GM12878 (cell line): ENCODE results near the gene NDUFV1. TPM values are rescaled to one million over a fixed set of nuclear protein-coding genes. Genes with fewer than 3 reads are reported as not detected.
A peak's percentile ranks its signal among the peaks of the same experiment; 100 is the strongest.

Experiments
- ATAC-seq: fragments of 200-7000 bp; cut with Tn5 transposase; 3 replicates; pipeline ENCODE4 v1.9.1; 2020; ENCODE audit warnings: mild to moderate bottlenecking, moderate library complexity
- BruUV-seq: library from RNA; stranded (reverse); fragments of 400-500 nt; replicated peaks from 2 replicates; lab custom pipeline; 2021; lab: Mats Ljungman, UMichigan
- CTCF ChIA-PET: fragments of 300-600 bp; sonication (Branson Sonifier 250); formaldehyde crosslinking; extraction: SDS; loops from one replicate; lab custom pipeline; 2021; ENCODE audit warnings: inconsistent platforms; lab: Yijun Ruan, JAX
- POLR2A ChIA-PET: fragments of 350-600 bp; formaldehyde crosslinking; extraction: SDS; loops from one replicate; lab custom pipeline; 2021; ENCODE audit warnings: inconsistent platforms; lab: Charles Lee
- RAD21 ChIA-PET: fragments of 300-600 bp; sonication (Branson Sonifier 250); formaldehyde crosslinking; loops from one replicate; lab custom pipeline; 2023; ENCODE audit warnings: antibody characterized with exemption; ENCODE audit not compliant: unreplicated experiment; lab: Charles Lee
- SMC1A ChIA-PET: fragments of 300-600 bp; sonication (Branson Sonifier 250); formaldehyde crosslinking; loops from one replicate; lab custom pipeline; 2023; ENCODE audit not compliant: unreplicated experiment, uncharacterized antibody; lab: Charles Lee
- DNase-seq: peaks from one replicate; pipeline ENCODE4 v3.0.0-alpha.2; 2011; ENCODE audit warnings: low read depth, low spot score
- FAIRE-seq: peaks from 3 replicates; lab custom pipeline; 2011; peaks lifted over from hg19 to GRCh38; lab: Jason Lieb, UNC
- H2AFZ ChIP-seq: 2 replicates; pipeline ENCODE4 v1.6.0; 2011; ENCODE audit warnings: low read depth, low read length, control low read depth; ENCODE audit not compliant: control insufficient read depth
- H3K27ac ChIP-seq: 2 replicates; pipeline ENCODE4 v1.5.1; 2011; ENCODE audit warnings: control low read depth; ENCODE audit not compliant: control insufficient read depth, insufficient read depth
- H3K27me3 ChIP-seq, 2 experiments: replicated peaks in 1 of 2; 2 replicates each; pipeline versions ENCODE4 v1.6.0 to v1.6.1; 2011; ENCODE audit warnings: low read length in 1 of 2; ENCODE audit not compliant: control insufficient read depth in 2 of 2, insufficient read depth in 2 of 2
- H3K36me3 ChIP-seq, 2 experiments: 2 replicates each; pipeline ENCODE4 v1.5.1; 2011; ENCODE audit warnings: low read length in 1 of 2; ENCODE audit not compliant: control insufficient read depth in 2 of 2, insufficient read depth in 2 of 2
- H3K4me1 ChIP-seq: 2 replicates; pipeline ENCODE4 v1.6.1; 2011; ENCODE audit warnings: mild to moderate bottlenecking, low read length, moderate library complexity, mixed read lengths; ENCODE audit not compliant: control insufficient read depth, insufficient read depth
- H3K4me2 ChIP-seq: 2 replicates; pipeline ENCODE4 v1.6.0; 2011; ENCODE audit warnings: control low read depth; ENCODE audit not compliant: control insufficient read depth, insufficient read depth
- H3K4me3 ChIP-seq: fragments of 200-600 bp; sonication (generic); 2 replicates; pipeline ENCODE4 v1.5.1; 2016
- H3K79me2 ChIP-seq: 2 replicates; pipeline ENCODE4 v1.6.0; 2011; ENCODE audit warnings: low read length; ENCODE audit not compliant: control insufficient read depth, insufficient read depth
- H3K9ac ChIP-seq: 2 replicates; pipeline ENCODE4 v1.8.0; 2011; ENCODE audit warnings: low read length, control low read depth, mixed read lengths; ENCODE audit not compliant: control insufficient read depth, insufficient read depth
- H3K9me3 ChIP-seq: replicated peaks from 3 replicates; pipeline ENCODE4 v1.5.1; 2011; ENCODE audit warnings: mild to moderate bottlenecking, low read length; ENCODE audit not compliant: control insufficient read depth, insufficient read depth
- H4K20me1 ChIP-seq: 2 replicates; pipeline ENCODE4 v1.6.0; 2011; ENCODE audit not compliant: control insufficient read depth, insufficient read depth
- BHLHE40 ChIP-seq, 2 experiments: fragments of 450-650 bp in 1 of 2; IDR thresholded peaks; 2 replicates each; pipeline ENCODE4 v1.6.1; 2011 to 2017; ENCODE audit warnings: low read depth in 2 of 2, borderline replicate concordance in 1 of 2, improper control_type of control experiment in 1 of 2, low read length in 1 of 2, mild to moderate bottlenecking in 1 of 2
- BRCA1 ChIP-seq: IDR thresholded peaks from 2 replicates; pipeline ENCODE4 v1.6.1; 2011; ENCODE audit warnings: low read depth, low read length, improper control_type of control experiment
- CBFB ChIP-seq: IDR thresholded peaks from 2 replicates; pipeline ENCODE4 v1.6.1; 2016; ENCODE audit warnings: antibody characterized with exemption, low read depth
- CREB1 ChIP-seq: IDR thresholded peaks from 2 replicates; pipeline ENCODE4 v1.6.1; 2012; ENCODE audit warnings: low read depth, mild to moderate bottlenecking, inconsistent platforms
- EED ChIP-seq: sonication (generic); IDR thresholded peaks from 2 replicates; pipeline ENCODE4 v1.6.1; 2016; ENCODE audit warnings: antibody characterized with exemption, low read depth
- EGR1 ChIP-seq, 2 experiments: IDR thresholded peaks; 1 replicate in 1 of 2; 2 replicates in 1 of 2; pipeline ENCODE4 v1.6.1; 2011 to 2012; ENCODE audit warnings: low read depth in 2 of 2, low read length in 2 of 2, borderline replicate concordance in 1 of 2, mild to moderate bottlenecking in 1 of 2, moderate library complexity in 1 of 2
- IKZF2 ChIP-seq, 2 experiments: fragments of 450-650 bp; IDR thresholded peaks; 2 replicates each; pipeline ENCODE4 v1.6.1; 2017; ENCODE audit warnings: mild to moderate bottlenecking in 2 of 2, moderate library complexity in 2 of 2
- SIX5 ChIP-seq: IDR thresholded peaks from 2 replicates; pipeline ENCODE4 v1.6.1; 2011; ENCODE audit warnings: mild to moderate bottlenecking, low read depth, low read length, moderate library complexity; ENCODE audit not compliant: severe bottlenecking
- SMARCA5 ChIP-seq: fragments of 450-650 bp; IDR thresholded peaks from 2 replicates; pipeline ENCODE4 v1.6.1; 2017; ENCODE audit warnings: mild to moderate bottlenecking
- TCF3 ChIP-seq: IDR thresholded peaks from 2 replicates; pipeline ENCODE4 v1.6.1; 2012; ENCODE audit warnings: low read depth, mild to moderate bottlenecking, low read length, borderline replicate concordance; ENCODE audit not compliant: insufficient read depth
- ZBED1 ChIP-seq: IDR thresholded peaks from 2 replicates; pipeline ENCODE4 v1.6.1; 2016; ENCODE audit warnings: borderline replicate concordance
- WGBS: methylation state at CpG from one replicate; pipeline ENCODE4 v1.1.6; 2016; ENCODE audit warnings: low lambda C conversion rate; ENCODE audit not compliant: insufficient replicate concordance, insufficient coverage; ENCODE audit errors: missing lambda C conversion rate; 5-methylcytosine and 5-hydroxymethylcytosine counted together
- in situ Hi-C: fragments of 300-500 bp; cut with MboI; formaldehyde crosslinking; loops from 9 replicates; pipeline ENCODE4 v1.14.3; 2018; ENCODE audit warnings: mixed read lengths
- intact Hi-C: fragments of 100-400 bp; cut with micrococcal nuclease; formaldehyde crosslinking; loops from one replicate; pipeline ENCODE4 v1.14.2; 2022; ENCODE audit not compliant: unreplicated experiment
- polyA plus RNA-seq, 11 experiments: library from polyadenylated mRNA; depleted of rRNA in 4 of 11; unstranded in 6 of 11; stranded (reverse) in 5 of 11; fragments of >200 nt; fragmentation: Nextera tagmentation in 4 of 11; fragmentation: Illumina TruSeq in 1 of 11; extraction: Ambion mirVana in 4 of 11; extraction: Trizol in 1 of 11; gene quantifications; 1 replicate in 1 of 11; 2 replicates in 10 of 11; pipeline versions ENCODE4 v1.2.1 to v1.2.3, GENCODE V29; 2011 to 2016; ENCODE audit warnings: inconsistent platforms in 2 of 11, missing spikeins in 2 of 11, low read depth in 1 of 11
- total RNA-seq, 4 experiments: library from RNA; depleted of rRNA in 3 of 4; stranded (reverse); fragments of >200 nt in 3 of 4; fragmentation: Illumina TruSeq in 1 of 4; extraction: Trizol in 1 of 4; gene quantifications; 2 replicates each; pipeline versions ENCODE4 v1.2.1 to v1.2.3, GENCODE V29; 2013 to 2021
- TF ChIP-seq, protein P1 (sequence below): IDR thresholded peaks from 2 replicates; pipeline ENCODE4 v1.6.1; 2012; ENCODE audit warnings: low read depth, low read length, improper control_type of control experiment
- TF ChIP-seq, protein P2 (sequence below): fragments of 150-350 bp; IDR thresholded peaks from 2 replicates; pipeline ENCODE4 v1.6.1; 2016; ENCODE audit warnings: low read depth, low read length

NDUFV1 gene
- total and polyA plus RNA-seq, 10 of the 15 experiments (the other 5 are each of a cell fraction or from before 2014, with no cell fraction given), result 8.2 to 380 (median 231) TPM

DNA sequence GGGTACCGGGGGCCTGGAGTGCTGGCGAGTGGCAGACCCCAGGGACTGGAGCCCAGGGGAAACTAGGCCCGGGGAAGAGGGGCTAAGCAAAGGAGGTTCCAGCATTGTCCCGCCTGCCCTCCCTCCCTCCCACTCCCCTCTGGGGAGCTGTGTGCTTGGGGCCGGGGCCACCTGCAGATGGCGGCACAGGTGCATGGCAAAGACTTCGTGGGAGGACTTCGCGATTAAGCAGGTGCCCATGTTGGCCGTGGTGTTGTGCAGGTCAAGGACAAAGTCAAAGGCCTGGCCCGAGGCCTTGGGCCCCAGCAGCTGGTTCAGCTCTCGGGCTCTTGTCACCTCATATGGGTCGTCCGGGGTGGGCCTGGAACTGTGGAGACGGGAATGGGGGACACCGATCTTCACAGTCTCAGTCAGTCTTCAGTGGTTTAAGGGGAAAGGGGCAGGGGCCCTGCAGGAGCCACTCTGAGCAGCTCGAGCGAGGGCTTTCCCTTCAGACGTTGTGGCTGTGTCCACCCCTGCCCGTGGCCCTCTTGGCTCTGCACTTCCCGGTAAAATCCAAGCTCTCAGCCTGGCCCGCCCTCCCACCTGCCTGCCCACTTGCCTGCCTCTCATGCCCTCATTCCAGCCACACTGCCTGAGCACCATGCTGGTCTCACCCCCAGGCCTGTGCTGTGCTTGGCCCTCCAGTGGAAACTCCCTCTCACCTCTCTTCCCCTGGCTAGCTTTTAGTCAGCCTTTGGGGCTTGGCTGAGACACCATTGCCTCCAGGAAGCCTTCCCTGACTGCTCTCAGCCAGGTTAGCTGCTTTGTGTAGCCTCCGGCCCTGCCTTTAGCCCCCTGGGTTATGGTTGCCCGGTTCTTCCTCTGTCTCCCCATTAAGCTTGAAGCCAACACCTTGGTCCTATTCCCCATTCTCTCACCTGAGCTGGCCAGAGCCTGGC is 39.1 kb downstream of the NDUFV1 start (continued):
- TF ChIP-seq SIX5 (no peak), EGR1 (IDR thresholded peaks at IDR 0.05; ENCODE audit: borderline replicate concordance in 1 of 2, low read depth in 2 of 2, low read length in 2 of 2) (no peak), ZBED1 (no peak), BRCA1 (no peak)

DNA sequence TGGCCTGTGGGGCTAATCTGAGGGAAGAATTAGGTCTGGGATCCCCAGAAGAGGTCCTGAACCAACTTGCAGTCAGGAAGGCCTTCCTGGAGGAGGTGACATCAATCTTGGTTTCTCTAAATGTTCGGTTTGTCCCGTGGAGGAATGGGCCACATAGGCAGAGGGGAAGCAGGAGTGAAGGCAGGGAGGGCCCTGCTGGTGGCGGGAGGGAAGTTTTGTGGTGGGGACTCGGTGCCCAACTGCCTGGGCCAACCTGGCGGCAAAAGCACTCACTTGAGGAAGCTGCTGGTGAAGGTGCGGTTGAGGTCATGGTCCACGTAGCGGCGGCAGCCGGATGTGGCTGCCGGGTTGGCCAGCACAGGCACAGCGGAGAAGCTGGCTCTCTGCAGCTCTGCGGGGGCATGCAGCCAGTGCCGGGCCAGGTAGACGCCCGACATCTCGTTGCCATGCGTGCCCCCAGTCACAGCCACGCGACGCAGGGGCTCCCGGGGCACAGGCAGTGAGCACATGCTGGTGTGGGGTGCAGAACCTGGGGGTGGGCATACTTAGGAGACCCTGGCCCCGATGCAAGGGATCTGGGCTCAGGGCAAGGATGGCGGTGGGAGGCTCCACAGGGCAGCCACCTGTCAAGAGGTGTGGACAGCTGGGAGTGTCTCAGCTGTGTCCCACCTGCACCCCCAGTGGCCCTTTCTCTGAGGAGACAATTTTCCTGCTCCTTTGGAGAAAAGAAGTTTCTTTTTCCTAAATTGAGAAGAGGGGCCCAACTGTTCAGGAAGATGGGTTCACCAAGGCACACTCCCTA is 40.0 kb downstream of the NDUFV1 start:
- Histone ChIP-seq H3K4me2 (peak overlapping the region; percentile 58), H3K9me3 (peaks cover 3% of the 10 kb centered on the region; the same call in 2 of the 3 replicates), H3K4me3 (no peak overlapping the region), H3K79me2 (no peaks in the 10 kb centered on the region), H3K4me1 (peaks cover 61% of the 10 kb centered on the region), H2AFZ (no peak overlapping the region; the same call in 1 of the 2 replicates), H3K9ac (no peak overlapping the region), H3K36me3 (no peaks in the 10 kb centered on the region), H3K27me3 (no peaks in the 10 kb centered on the region), H3K27ac (peak overlapping the region; percentile 50), H4K20me1 (no peaks in the 10 kb centered on the region)
- BruUV-seq, result no TSS peak
- SMC1A ChIA-PET, result interaction anchor here (1.3 to 6.2 kb wide), 4 partner anchors 10 to 88 kb away, joined by 4 to 69 read pairs (median 5); no protein-coding TSS in a partner anchor
- RAD21 ChIA-PET, result interaction anchor here (0.6 to 5.6 kb wide), 6 partner anchors 10 to 64 kb away, joined by 3 to 49 read pairs (median 7); partner anchors contain the start of genes GSTP1 and NUDT8
- intact Hi-C loops (no loop called here), in situ Hi-C loops (no loop called here)
- CTCF ChIA-PET, result interaction anchor here (0.6 to 8.4 kb wide), 11 partner anchors 7 to 283 kb away, joined by 3 to 132 read pairs (median 6); partner anchors contain the start of genes NUDT8 and TBX10
- 3% methylated on average over 24 of the region's 24 CpGs for whole genome bisulfite sequencing
- ATAC-seq, result peak; percentile 53
- peak; percentile 70 for DNase-seq
- peak; percentile 13 for FAIRE-seq
- POLR2A ChIA-PET, result interaction anchor here (0.5 to 1.5 kb wide), 5 partner anchors 9 to 89 kb away, joined by 3 to 4 read pairs (median 3); partner anchors contain the start of gene NUDT8
- peak in 1 of 2 experiments; percentile 64; a peak in 1 of 4 replicates for TF ChIP-seq BHLHE40 (IDR thresholded peaks at IDR 0.05; ENCODE audit: borderline replicate concordance in 1 of 2, low read depth in 2 of 2, low read length in 1 of 2)
- TF ChIP-seq, protein P1, sequence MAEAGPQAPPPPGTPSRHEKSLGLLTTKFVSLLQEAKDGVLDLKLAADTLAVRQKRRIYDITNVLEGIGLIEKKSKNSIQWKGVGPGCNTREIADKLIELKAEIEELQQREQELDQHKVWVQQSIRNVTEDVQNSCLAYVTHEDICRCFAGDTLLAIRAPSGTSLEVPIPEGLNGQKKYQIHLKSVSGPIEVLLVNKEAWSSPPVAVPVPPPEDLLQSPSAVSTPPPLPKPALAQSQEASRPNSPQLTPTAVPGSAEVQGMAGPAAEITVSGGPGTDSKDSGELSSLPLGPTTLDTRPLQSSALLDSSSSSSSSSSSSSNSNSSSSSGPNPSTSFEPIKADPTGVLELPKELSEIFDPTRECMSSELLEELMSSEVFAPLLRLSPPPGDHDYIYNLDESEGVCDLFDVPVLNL, result 0 out of 2 replicates have a peak, but pooled peaks have one; percentile 14
- TF ChIP-seq IKZF2 (IDR thresholded peaks at IDR 0.05), result peak; percentile 59 to 77; a peak in 3 of 4 replicates
- TF ChIP-seq, protein P2, sequence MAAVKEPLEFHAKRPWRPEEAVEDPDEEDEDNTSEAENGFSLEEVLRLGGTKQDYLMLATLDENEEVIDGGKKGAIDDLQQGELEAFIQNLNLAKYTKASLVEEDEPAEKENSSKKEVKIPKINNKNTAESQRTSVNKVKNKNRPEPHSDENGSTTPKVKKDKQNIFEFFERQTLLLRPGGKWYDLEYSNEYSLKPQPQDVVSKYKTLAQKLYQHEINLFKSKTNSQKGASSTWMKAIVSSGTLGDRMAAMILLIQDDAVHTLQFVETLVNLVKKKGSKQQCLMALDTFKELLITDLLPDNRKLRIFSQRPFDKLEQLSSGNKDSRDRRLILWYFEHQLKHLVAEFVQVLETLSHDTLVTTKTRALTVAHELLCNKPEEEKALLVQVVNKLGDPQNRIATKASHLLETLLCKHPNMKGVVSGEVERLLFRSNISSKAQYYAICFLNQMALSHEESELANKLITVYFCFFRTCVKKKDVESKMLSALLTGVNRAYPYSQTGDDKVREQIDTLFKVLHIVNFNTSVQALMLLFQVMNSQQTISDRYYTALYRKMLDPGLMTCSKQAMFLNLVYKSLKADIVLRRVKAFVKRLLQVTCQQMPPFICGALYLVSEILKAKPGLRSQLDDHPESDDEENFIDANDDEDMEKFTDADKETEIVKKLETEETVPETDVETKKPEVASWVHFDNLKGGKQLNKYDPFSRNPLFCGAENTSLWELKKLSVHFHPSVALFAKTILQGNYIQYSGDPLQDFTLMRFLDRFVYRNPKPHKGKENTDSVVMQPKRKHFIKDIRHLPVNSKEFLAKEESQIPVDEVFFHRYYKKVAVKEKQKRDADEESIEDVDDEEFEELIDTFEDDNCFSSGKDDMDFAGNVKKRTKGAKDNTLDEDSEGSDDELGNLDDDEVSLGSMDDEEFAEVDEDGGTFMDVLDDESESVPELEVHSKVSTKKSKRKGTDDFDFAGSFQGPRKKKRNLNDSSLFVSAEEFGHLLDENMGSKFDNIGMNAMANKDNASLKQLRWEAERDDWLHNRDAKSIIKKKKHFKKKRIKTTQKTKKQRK, result no peak
- 0 out of 2 replicates have a peak, but pooled peaks have one; percentile 39 for TF ChIP-seq TCF3
- TF ChIP-seq EED, result peak; percentile 82
- peak; percentile 93; the same call in 1 of the 2 replicates for TF ChIP-seq SMARCA5
- peak; percentile 63; the same call in 1 of the 2 replicates for TF ChIP-seq CBFB
- peak; percentile 30; the same call in 1 of the 2 replicates for TF ChIP-seq CREB1
